SK-N-SH treated with all-trans-retinoic acid at 6 μM for 48 hours (cell line): ENCODE data around the gene CATSPERB.

Source experiments
- ATAC-seq: fragments of 200-7000 bp; cut with Tn5 transposase; 3 replicates; pipeline ENCODE4 v1.9.1; 2020; ENCODE audit warnings: mild to moderate bottlenecking, moderate library complexity
- BACH2 ChIP-seq: fragments of 250-450 bp; sonication (Bioruptor Pico); IDR thresholded peaks from 2 replicates; pipeline ENCODE4 v1.9.0; 2021; ENCODE audit warnings: mild to moderate bottlenecking, borderline replicate concordance
- CSDC2 ChIP-seq: fragments of 250-450 bp; sonication (Bioruptor Pico); IDR thresholded peaks from 2 replicates; pipeline ENCODE4 v1.5.0; 2020; ENCODE audit warnings: mild to moderate bottlenecking, moderate library complexity
- CSRNP3 ChIP-seq: fragments of 250-450 bp; sonication (Bioruptor Pico); IDR thresholded peaks from 2 replicates; pipeline ENCODE4 v1.5.1; 2021; ENCODE audit warnings: mild to moderate bottlenecking, moderate library complexity
- GLIS3 ChIP-seq: fragments of 250-450 bp; sonication (Bioruptor Pico); IDR thresholded peaks from 2 replicates; pipeline ENCODE4 v1.5.0; 2020; ENCODE audit warnings: mild to moderate bottlenecking, moderate library complexity
- ISL1 ChIP-seq: fragments of 250-450 bp; sonication (Bioruptor Pico); IDR thresholded peaks from 2 replicates; pipeline ENCODE4 v2.1.2; 2022; ENCODE audit warnings: mild to moderate bottlenecking, moderate library complexity
- OSR1 ChIP-seq: fragments of 250-450 bp; sonication (Bioruptor Pico); IDR thresholded peaks from 2 replicates; pipeline ENCODE4 v1.8.0; 2022; ENCODE audit warnings: moderate library complexity, mild to moderate bottlenecking, inconsistent platforms
- POU6F1 ChIP-seq: fragments of 250-450 bp; sonication (Bioruptor Pico); IDR thresholded peaks from 2 replicates; pipeline ENCODE4 v1.8.0; 2021; ENCODE audit warnings: low read depth, mild to moderate bottlenecking, moderate library complexity, borderline replicate concordance
- PPARA ChIP-seq: fragments of 250-450 bp; sonication (Bioruptor Pico); IDR thresholded peaks from 2 replicates; pipeline ENCODE4 v1.5.0; 2020; ENCODE audit warnings: mild to moderate bottlenecking, borderline replicate concordance
- TOX ChIP-seq: fragments of 250-450 bp; sonication (Bioruptor Pico); IDR thresholded peaks from 2 replicates; pipeline ENCODE4 v1.8.0; 2021; ENCODE audit warnings: mild to moderate bottlenecking, moderate library complexity, borderline replicate concordance
- TSHZ2 ChIP-seq: fragments of 250-450 bp; sonication (Bioruptor Pico); IDR thresholded peaks from 2 replicates; pipeline ENCODE4 v1.5.0; 2020; ENCODE audit warnings: mild to moderate bottlenecking, moderate library complexity
- ZFP3 ChIP-seq: fragments of 250-450 bp; sonication (Bioruptor Pico); IDR thresholded peaks from 2 replicates; pipeline ENCODE4 v1.5.0; 2020; ENCODE audit warnings: mild to moderate bottlenecking, moderate library complexity
- ZFP30 ChIP-seq: fragments of 450-650 bp; formaldehyde crosslinking; IDR thresholded peaks from 2 replicates; pipeline ENCODE4 v1.5.0; 2022; ENCODE audit warnings: mild to moderate bottlenecking, moderate library complexity
- ZNF565 ChIP-seq: fragments of 450-650 bp; formaldehyde crosslinking; conservative IDR thresholded peaks from 2 replicates; pipeline ENCODE4 v1.5.0; 2020; ENCODE audit warnings: low read depth, mild to moderate bottlenecking, moderate library complexity
- ZNF70 ChIP-seq: fragments of 450-650 bp; formaldehyde crosslinking; IDR thresholded peaks from 2 replicates; pipeline ENCODE4 v1.5.0; 2020; ENCODE audit warnings: mild to moderate bottlenecking, moderate library complexity
- ZNF8 ChIP-seq: fragments of 450-650 bp; formaldehyde crosslinking; IDR thresholded peaks from 2 replicates; pipeline ENCODE4 v1.5.0; 2020; ENCODE audit warnings: mild to moderate bottlenecking, moderate library complexity
- TF ChIP-seq, protein P1 (sequence below): fragments of 250-450 bp; sonication (Bioruptor Pico); IDR thresholded peaks from 2 replicates; pipeline ENCODE4 v1.5.1; 2020; ENCODE audit warnings: low read depth, mild to moderate bottlenecking, moderate library complexity

The CATSPERB gene

DNA sequence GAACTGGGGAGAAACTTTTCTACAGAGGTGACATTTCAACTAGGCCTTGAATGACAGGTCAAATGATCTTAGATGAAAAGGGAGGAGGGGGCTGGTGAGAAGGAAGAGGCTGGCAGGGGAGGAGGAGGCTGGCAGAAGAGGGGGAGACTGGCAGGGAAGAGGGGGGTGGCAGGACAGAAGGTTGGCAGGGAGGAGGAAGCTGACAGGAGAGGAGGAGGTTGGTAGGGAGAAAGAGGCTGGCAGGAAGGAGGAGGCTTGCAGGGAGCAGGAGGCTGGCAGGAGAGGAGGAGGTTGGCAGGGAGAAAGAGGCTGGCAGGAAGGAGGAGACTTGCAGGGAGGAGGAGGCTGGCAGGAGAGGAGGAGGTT, 158.4 kb downstream of the CATSPERB start:
- ATAC-seq: no peak

DNA sequence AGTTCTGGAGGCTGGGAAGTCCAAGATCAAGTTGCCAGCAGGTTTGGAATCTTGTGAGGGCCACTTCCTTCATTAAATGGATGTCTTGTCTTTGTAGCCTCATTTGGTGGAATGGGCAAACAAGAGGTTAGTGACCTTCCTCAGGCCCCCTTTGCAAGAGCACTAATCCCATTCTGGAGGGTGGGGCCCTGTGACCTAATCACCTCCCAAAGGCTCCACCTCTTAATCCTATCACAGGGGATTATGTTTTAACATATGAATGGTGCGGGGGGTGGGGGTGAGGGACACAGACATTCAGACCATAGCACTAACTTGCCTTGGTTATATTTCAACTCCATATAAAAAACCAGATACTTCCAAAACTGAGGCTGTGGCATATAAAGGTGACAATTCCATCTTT, 161.9 kb downstream of the CATSPERB start:
- ATAC-seq: no peak
- TF ChIP-seq TSHZ2 (CRISPR knock-in tag) (no peak), POU6F1 (CRISPR knock-in tag) (no peak), CSRNP3 (CRISPR knock-in tag) (no peak), ZNF70 (no peak), ISL1 (no peak), ZNF565 (no peak), PPARA (CRISPR knock-in tag) (no peak)
- TF ChIP-seq, protein P1, sequence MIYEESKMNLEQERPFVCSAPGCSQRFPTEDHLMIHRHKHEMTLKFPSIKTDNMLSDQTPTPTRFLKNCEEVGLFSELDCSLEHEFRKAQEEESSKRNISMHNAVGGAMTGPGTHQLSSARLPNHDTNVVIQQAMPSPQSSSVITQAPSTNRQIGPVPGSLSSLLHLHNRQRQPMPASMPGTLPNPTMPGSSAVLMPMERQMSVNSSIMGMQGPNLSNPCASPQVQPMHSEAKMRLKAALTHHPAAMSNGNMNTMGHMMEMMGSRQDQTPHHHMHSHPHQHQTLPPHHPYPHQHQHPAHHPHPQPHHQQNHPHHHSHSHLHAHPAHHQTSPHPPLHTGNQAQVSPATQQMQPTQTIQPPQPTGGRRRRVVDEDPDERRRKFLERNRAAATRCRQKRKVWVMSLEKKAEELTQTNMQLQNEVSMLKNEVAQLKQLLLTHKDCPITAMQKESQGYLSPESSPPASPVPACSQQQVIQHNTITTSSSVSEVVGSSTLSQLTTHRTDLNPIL (CRISPR knock-in tag): no peak

More for the DNA sequence above, 158.4 kb downstream of the CATSPERB start:
- no peak for TF ChIP-seq ZFP3 (CRISPR knock-in tag)
- TF ChIP-seq TSHZ2 (CRISPR knock-in tag): no peak
- no peak for TF ChIP-seq ZNF70
- no peak for TF ChIP-seq BACH2 (CRISPR knock-in tag)

DNA sequence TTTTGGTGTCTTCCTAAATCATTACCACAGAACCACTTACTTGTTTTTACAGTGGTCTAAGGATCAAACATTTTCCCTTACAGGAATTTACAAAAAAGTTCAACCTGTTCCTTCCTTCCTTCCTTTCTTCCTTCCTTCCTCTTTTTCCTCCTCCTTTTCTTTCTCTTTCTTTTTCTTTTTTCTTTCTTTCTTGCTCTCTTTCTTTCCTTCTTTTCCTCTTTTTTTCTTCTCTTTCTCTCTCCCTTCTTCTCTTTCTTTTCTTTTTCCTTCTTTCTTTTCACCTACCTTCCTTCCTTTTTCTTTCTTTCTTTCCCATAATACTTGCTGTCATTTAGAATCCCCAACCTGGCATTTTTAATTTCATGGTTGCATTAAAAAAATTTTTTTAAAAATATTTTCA, 162.6 kb downstream of the CATSPERB start:
- ATAC-seq: no peak
- TF ChIP-seq OSR1 (CRISPR knock-in tag): no peak
- TF ChIP-seq TSHZ2 (CRISPR knock-in tag): no peak
- TF ChIP-seq TOX (CRISPR knock-in tag): no peak
- TF ChIP-seq ZFP30: no peak
- TF ChIP-seq CSDC2: no peak
- no peak for TF ChIP-seq GLIS3 (CRISPR knock-in tag)
- no peak for TF ChIP-seq ZNF8
- TF ChIP-seq, all 23 proteins: peak for 0
